Airway epithelial cell (primary cell): ENCODE data around the gene TEX53. TPM values are rescaled to one million over a fixed set of nuclear protein-coding genes. Genes with fewer than 3 reads are reported as not detected.

Experiments used
- total RNA-seq: library from RNA; depleted of rRNA; stranded (reverse); fragments of >200 nt; gene quantifications from 2 replicates; pipeline ENCODE4 v1.2.3, GENCODE V29; 2015

TEX53 gene
- total RNA-seq = not detected in 2 replicates

DNA sequence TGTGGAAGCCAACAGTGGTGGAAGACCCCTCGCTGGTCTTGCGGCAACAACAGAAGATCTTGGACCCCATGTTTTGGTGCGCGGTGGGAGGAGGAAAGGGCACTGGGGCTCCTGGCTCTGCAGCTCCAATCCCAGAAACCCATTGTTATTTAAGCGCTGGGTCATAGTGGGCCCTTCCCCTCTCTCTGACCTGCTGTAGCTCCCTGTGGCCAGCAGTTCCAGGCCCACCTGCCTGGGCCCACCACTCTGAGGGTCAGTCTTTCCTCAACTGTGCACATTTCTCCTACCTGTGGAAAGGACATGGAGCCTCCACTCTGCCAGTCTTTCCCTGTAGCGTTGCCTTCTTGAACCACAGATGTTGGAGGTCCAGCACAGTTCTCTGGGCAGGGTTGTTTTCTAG is at the start of gene TEX53:
TSS of gene TEX53 (minus strand) at position 101 of the 400 bp plus-strand sequence. CDS start at position 70, 31 bp downstream.

DNA sequence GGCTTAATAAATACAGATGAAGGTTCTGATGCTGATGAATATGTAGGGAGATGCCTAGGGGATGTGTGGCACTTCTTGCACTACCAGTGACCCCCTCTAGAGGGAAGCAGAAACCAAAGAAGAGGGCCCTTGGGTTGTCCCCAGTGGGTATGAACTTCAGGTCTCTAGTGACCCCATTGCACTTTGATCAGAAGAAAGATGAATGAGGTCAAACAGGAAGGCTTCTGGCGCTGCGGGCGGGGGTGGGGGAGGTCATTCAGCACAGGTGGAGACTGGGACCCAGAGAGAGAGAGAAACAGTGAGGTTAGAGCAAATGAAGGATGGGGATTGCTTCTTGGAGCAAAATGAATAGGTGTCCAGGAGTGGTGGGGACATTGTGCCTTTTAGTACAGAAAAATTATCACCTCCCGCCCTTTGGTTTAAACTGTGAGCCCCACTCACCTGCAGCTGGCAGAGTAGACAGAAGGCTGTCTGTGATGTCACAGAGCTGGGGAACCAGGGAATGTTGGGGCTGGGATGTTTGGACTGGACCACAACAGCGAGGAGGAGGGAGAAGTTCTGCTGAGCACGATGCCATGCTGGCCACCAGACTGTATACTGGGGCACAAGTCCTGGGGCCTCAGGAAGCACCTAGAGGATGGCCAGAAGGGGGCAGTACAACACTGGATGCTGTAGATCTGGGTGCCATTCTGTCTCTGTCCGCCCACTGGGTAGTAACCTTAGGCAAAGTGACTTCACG is 24.2 kb upstream of the TEX53 start, which contains the start of gene TEX48:
TSS of gene TEX48 (minus strand) at position 599 of the 739 bp plus-strand sequence. CDS start 10,469 bp downstream, outside the sequence.

Other genes starting within 250 kb of the TEX53 start
- gene WHRN, start 152.3 kb downstream of the TEX53 start, total RNA-seq = 0.88 and 3.1 TPM in 2 replicates
- 167 and 174 TPM in 2 replicates for gene ATP6V1G1, start 70.0 kb downstream of the TEX53 start, total RNA-seq
- gene TMEM268, start 46.5 kb downstream of the TEX53 start, total RNA-seq = 2.2 and 7.5 TPM in 2 replicates
- not detected in 2 replicates for gene TEX48, start 24.4 kb upstream of the TEX53 start, total RNA-seq
- gene TNFSF15, start 148.2 kb upstream of the TEX53 start, total RNA-seq = 0.28 and 0.42 TPM in 2 replicates